Ascending aorta (tissue), 2 donors: ENCODE results near the gene PROZ. TPM values are rescaled to one million over a fixed set of nuclear protein-coding genes. Genes with fewer than 3 reads are reported as not detected.

Experiments used
- DNase-seq, 2 donors: peaks; one replicate each; pipeline ENCODE4 v3.0.0-alpha.2; 2019; ENCODE audit warnings: low spot score in 2 of 2
- H3K27ac ChIP-seq, 2 donors: fragments of 200-600 bp; sonication (generic); one replicate each; pipeline ENCODE4 v1.5.1; 2016 to 2017; ENCODE audit warnings: mild to moderate bottlenecking in 1 of 2
- H3K27me3 ChIP-seq: fragments of 200-600 bp; sonication (generic); one replicate; pipeline ENCODE4 v1.5.1; 2017
- H3K36me3 ChIP-seq, 2 donors: fragments of 200-600 bp; sonication (generic); one replicate each; pipeline ENCODE4 v1.5.1; 2016
- H3K4me1 ChIP-seq, 2 donors: fragments of 200-600 bp; sonication (generic); one replicate each; pipeline ENCODE4 v1.5.1; 2016 to 2017; ENCODE audit warnings: mild to moderate bottlenecking in 1 of 2
- H3K4me3 ChIP-seq, 2 donors: fragments of 200-600 bp; sonication (generic); one replicate each; pipeline ENCODE4 v1.5.1; 2016 to 2017; ENCODE audit warnings: mild to moderate bottlenecking in 1 of 2
- H3K9me3 ChIP-seq, 2 donors: fragments of 200-600 bp; sonication (generic); one replicate each; pipeline ENCODE4 v1.5.1; 2016
- intact Hi-C: fragments of 100-400 bp; cut with DNase I; formaldehyde crosslinking; loops from one replicate; pipeline ENCODE4 v1.15.1; 2023
- total RNA-seq: library from RNA; depleted of rRNA; stranded (reverse); fragments of >200 nt; gene quantifications from one replicate; pipeline ENCODE4 v1.1.0, GENCODE V29; 2016
- TF ChIP-seq, protein P1 (sequence below), 3 experiments: fragments of 200-600 bp in 2 of 3; fragments of 450-650 bp in 1 of 3; sonication (generic) in 2 of 3; IDR thresholded peaks; one replicate each; pipeline ENCODE4 v1.5.1; 2016 to 2019; ENCODE audit warnings: antibody characterized with exemption in 3 of 3, mild to moderate bottlenecking in 1 of 3, moderate library complexity in 1 of 3

Gene PROZ
- total RNA-seq, 1 donor from 2014 or later: not detected

DNA sequence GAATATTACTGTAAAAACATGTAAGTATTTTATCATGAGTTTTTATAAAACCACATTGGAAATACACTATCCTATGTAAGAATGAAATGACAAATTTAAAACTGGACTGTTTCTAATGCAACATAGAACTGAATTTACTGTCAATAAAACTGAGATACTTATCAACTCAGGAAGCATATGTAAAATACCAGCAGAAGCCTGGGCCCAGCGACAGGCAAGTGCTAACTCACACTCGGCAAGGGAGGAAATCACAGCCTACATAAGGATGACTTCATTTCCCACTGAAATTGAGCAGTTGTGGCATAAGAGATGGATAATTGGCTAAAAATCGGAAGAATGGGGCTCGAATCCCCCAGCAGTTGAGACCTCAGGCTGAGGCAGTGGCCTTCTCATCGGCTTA, 12.1 kb downstream of the PROZ start:
- no peak for DNase-seq
- no peaks in the 10 kb centered on the region for H3K27me3 ChIP-seq
- no peaks in the 10 kb centered on the region for H3K4me1 ChIP-seq
- no peak overlapping the region for H3K4me3 ChIP-seq
- TF ChIP-seq, protein P1, sequence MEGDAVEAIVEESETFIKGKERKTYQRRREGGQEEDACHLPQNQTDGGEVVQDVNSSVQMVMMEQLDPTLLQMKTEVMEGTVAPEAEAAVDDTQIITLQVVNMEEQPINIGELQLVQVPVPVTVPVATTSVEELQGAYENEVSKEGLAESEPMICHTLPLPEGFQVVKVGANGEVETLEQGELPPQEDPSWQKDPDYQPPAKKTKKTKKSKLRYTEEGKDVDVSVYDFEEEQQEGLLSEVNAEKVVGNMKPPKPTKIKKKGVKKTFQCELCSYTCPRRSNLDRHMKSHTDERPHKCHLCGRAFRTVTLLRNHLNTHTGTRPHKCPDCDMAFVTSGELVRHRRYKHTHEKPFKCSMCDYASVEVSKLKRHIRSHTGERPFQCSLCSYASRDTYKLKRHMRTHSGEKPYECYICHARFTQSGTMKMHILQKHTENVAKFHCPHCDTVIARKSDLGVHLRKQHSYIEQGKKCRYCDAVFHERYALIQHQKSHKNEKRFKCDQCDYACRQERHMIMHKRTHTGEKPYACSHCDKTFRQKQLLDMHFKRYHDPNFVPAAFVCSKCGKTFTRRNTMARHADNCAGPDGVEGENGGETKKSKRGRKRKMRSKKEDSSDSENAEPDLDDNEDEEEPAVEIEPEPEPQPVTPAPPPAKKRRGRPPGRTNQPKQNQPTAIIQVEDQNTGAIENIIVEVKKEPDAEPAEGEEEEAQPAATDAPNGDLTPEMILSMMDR (IDR thresholded peaks at IDR 0.05): no peak
- no peak overlapping the region for H3K27ac ChIP-seq
- no peaks in the 10 kb centered on the region for H3K9me3 ChIP-seq
- intact Hi-C loops: no loop called here
- H3K36me3 ChIP-seq: peaks cover 20 to 33% of the 10 kb centered on the region in 2 donors

DNA sequence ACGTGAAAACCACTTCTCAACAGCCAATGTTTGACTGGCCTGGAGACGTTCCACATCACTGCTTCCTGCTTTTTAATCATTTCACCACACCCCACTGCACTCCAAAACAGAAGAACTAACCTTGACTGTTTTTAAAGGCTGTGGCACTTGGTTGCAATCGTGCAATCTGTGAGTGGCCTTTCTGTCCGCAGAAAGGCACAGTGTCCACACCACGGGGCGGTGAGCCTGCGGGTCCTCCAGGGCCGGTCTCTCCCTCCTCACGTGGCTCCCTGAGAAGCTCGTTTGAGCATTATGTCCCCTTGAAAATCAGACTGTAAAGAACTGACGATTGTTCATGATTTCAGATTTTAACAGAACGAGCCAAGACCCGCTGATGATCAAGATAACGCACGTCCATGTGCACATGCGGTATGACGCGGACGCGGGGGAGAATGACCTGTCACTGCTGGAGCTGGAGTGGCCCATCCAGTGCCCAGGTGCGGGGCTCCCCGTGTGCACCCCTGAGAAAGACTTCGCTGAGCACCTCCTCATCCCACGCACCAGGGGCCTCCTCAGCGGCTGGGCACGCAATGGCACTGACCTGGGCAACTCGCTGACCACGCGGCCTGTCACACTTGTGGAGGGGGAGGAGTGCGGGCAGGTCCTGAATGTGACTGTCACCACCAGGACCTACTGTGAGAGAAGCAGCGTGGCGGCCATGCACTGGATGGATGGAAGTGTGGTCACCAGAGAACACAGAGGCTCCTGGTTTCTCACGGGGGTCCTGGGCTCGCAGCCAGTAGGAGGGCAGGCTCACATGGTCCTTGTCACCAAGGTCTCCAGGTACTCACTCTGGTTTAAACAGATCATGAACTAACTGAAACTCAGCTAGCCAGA, 13.0 kb downstream of the PROZ start:
- no peak overlapping the region for H3K27ac ChIP-seq

DNA sequence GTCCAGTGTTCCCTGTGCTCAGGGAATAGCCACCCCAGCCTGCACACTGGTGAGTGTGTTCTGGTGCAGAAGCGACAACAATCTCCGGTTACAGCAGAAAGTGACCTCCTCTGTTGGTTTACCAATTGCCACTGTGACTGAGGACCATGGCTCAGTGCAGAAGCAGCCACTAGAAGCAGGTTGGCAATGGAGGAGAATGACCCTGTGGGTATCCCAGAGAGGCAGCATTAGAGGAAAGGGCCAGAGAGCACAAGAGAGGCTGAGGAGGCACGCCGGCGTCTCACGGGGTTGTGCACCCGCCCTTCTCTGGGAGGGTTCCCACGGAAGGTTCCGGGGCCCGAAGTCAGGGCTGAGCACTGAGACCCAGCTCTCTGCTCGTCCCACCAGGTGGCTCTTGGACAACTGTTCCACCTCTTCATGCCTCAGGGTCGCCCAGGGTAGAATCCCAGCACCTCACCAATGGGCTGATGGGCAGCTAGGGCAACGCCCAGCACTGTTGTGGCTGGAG, 14.0 kb downstream of the PROZ start:
- H3K36me3 ChIP-seq: peaks cover 39 to 52% of the 10 kb centered on the region in 2 donors
- H3K9me3 ChIP-seq: no peaks in the 10 kb centered on the region
- DNase-seq: peak in 1 of 2 donors; percentile 51
- no peaks in the 10 kb centered on the region for H3K4me1 ChIP-seq
- H3K4me3 ChIP-seq: no peak overlapping the region
- intact Hi-C loops: no loop called here
- H3K27me3 ChIP-seq: no peaks in the 10 kb centered on the region
- no peak overlapping the region for H3K27ac ChIP-seq
- TF ChIP-seq, protein P1 (IDR thresholded peaks at IDR 0.05): no peak

More for the DNA sequence above, 13.0 kb downstream of the PROZ start:
- intact Hi-C loops: no loop called here
- H3K27me3 ChIP-seq: no peaks in the 10 kb centered on the region
- no peaks in the 10 kb centered on the region for H3K4me1 ChIP-seq
- H3K36me3 ChIP-seq: peaks cover 29 to 42% of the 10 kb centered on the region in 2 donors
- TF ChIP-seq, protein P1 (IDR thresholded peaks at IDR 0.05): no peak
- H3K9me3 ChIP-seq: no peaks in the 10 kb centered on the region
- H3K4me3 ChIP-seq: no peak overlapping the region
- peak in 1 of 2 donors; percentile 37 for DNase-seq

DNA sequence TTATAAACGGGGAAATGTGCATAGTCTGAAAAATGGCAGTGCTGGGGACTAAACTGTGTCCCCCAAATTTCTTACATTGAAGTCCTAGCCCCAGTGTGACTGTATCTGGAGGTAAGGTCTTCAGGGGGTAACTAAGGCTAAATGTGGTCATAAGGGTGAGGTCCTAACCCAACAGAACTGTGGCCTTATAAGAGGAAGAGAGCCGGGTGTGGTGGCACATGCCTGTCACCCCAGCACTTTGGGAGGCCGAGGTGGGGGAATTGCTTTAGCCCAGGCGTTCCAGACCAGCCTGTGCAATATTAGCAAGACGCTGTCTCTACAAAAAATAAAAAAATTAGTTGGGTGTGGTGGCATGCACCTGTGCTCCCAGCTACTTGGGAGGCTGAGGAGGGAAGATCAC, 17.8 kb downstream of the PROZ start:
- Histone ChIP-seq H3K27ac (no peak overlapping the region), H3K4me3 (no peak overlapping the region), H3K9me3 (no peaks in the 10 kb centered on the region), H3K27me3 (no peaks in the 10 kb centered on the region), H3K36me3 (peaks cover 70 to 84% of the 10 kb centered on the region in 2 donors), H3K4me1 (no peaks in the 10 kb centered on the region)
- intact Hi-C loops: no loop called here
- DNase-seq: no peak
- TF ChIP-seq, protein P1 (IDR thresholded peaks at IDR 0.05): no peak

DNA sequence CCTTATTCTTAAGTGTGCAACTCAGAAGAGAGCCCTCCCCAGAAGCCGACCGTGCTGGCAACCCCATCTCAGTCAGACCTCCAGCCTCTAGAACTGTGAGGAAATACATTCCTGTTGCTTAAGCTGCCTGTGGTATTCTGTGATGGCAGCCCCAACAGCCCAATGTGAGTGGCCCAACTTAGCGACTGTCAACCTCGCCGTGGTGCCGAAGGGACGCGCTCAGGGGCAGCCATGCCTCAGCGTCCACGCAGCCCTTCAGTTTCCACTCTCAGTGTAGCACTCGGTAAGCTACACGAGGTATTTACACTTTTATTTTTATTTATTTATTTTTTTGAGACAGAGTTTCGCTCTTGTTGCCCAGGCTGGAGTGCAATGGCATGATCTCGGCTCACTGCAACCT, 18.4 kb downstream of the PROZ start:
- Histone ChIP-seq H3K4me1 (no peaks in the 10 kb centered on the region), H3K27ac (no peak overlapping the region), H3K27me3 (no peaks in the 10 kb centered on the region), H3K4me3 (no peak overlapping the region), H3K36me3 (peaks cover 70 to 82% of the 10 kb centered on the region in 2 donors), H3K9me3 (no peaks in the 10 kb centered on the region)
- intact Hi-C loops: no loop called here
- TF ChIP-seq, protein P1 (IDR thresholded peaks at IDR 0.05): no peak
- DNase-seq: no peak
